Measurements from ENCODE around the gene CFD. TPM values are rescaled to one million over a fixed set of nuclear protein-coding genes. Genes with fewer than 3 reads are reported as not detected.

The CFD gene
- total RNA-seq, 4 donors from 2014 or later, result 339 to 1,037 (median 506) TPM

GRCh38 chr19:896434-896833 lies 37.0 kb downstream of the CFD start:
- intact Hi-C loops (cut with DNase I), result no loop called here
- H3K9me3 ChIP-seq, result no peaks in the 10 kb centered on the region
- H3K4me3 ChIP-seq (replicated peaks in 1 of 3), result no peak overlapping the region
- no peak for TF ChIP-seq POLR2A (IDR thresholded peaks at IDR 0.05)
- TF ChIP-seq CTCF (IDR thresholded peaks at IDR 0.05), result no peak
- no peak for DNase-seq
- WGBS, 2 donors, result 97% methylated on average over 8 to 10 of the region's 10 CpGs
- H3K27me3 ChIP-seq, result no peaks in the 10 kb centered on the region
- H3K27ac ChIP-seq, result no peak overlapping the region
- peaks cover 0 to 3% of the 10 kb centered on the region in 2 donors for H3K36me3 ChIP-seq
- H3K4me1 ChIP-seq, result peaks cover 6% of the 10 kb centered on the region in 2 donors

GRCh38 chr19:896999-897398 lies 37.5 kb downstream of the CFD start:
- TF ChIP-seq POLR2A (IDR thresholded peaks at IDR 0.05) (no peak), CTCF (IDR thresholded peaks at IDR 0.05) (no peak)
- Histone ChIP-seq H3K27ac (no peak overlapping the region), H3K9me3 (no peaks in the 10 kb centered on the region), H3K36me3 (peaks cover 0 to 3% of the 10 kb centered on the region in 2 donors), H3K27me3 (no peaks in the 10 kb centered on the region), H3K4me3 (replicated peaks in 1 of 3) (no peak overlapping the region), H3K4me1 (peaks cover 3 to 4% of the 10 kb centered on the region in 2 donors)
- WGBS, 2 donors, result 87 to 97% methylated on average over 11 of the region's 11 CpGs
- DNase-seq, result no peak
- intact Hi-C loops (cut with DNase I), result no loop called here

GRCh38 chr19:897442-898039 lies 38.1 kb downstream of the CFD start:
- no peaks in the 10 kb centered on the region for H3K9me3 ChIP-seq
- no peak for TF ChIP-seq POLR2A (IDR thresholded peaks at IDR 0.05)
- no peak for TF ChIP-seq CTCF (IDR thresholded peaks at IDR 0.05)
- H3K4me1 ChIP-seq, result peaks cover 0 to 3% of the 10 kb centered on the region in 2 donors
- H3K4me3 ChIP-seq (replicated peaks in 1 of 3), result no peak overlapping the region
- intact Hi-C loops (cut with DNase I), result no loop called here
- DNase-seq, result no peak
- H3K27ac ChIP-seq, result no peak overlapping the region
- 91 to 94% methylated on average over 18 to 26 of the region's 26 CpGs for WGBS, 2 donors
- H3K27me3 ChIP-seq, result no peaks in the 10 kb centered on the region
- peaks cover 0 to 3% of the 10 kb centered on the region in 2 donors for H3K36me3 ChIP-seq

- TF ChIP-seq CTCF (IDR thresholded peaks at IDR 0.05) (no peak), POLR2A (IDR thresholded peaks at IDR 0.05) (no peak)
- no peak overlapping the region for H3K4me3 ChIP-seq (replicated peaks in 1 of 3)
- H3K27me3 ChIP-seq, result no peaks in the 10 kb centered on the region
- intact Hi-C loops (cut with DNase I), result no loop called here
- WGBS, 2 donors, result 87 to 88% methylated on average over 18 to 19 of the region's 20 CpGs
- H3K36me3 ChIP-seq, result peaks cover 0 to 3% of the 10 kb centered on the region in 2 donors
- no peaks in the 10 kb centered on the region for H3K9me3 ChIP-seq
- DNase-seq, result no peak
- H3K4me1 ChIP-seq, result peaks cover 0 to 14% of the 10 kb centered on the region in 2 donors
- no peak overlapping the region for H3K27ac ChIP-seq
Observed at GRCh38 chr19:898663-899062, 39.2 kb downstream of the CFD start.

GRCh38 chr19:899336-900042 lies 40.0 kb downstream of the CFD start:
- Histone ChIP-seq H3K4me1 (peaks cover 0 to 15% of the 10 kb centered on the region in 2 donors), H3K27me3 (no peaks in the 10 kb centered on the region), H3K4me3 (replicated peaks in 1 of 3) (no peak overlapping the region), H3K27ac (no peak overlapping the region), H3K9me3 (no peaks in the 10 kb centered on the region), H3K36me3 (peaks cover 0 to 3% of the 10 kb centered on the region in 2 donors)
- 94 to 95% methylated on average over 18 of the region's 32 CpGs for WGBS, 2 donors
- intact Hi-C loops (cut with DNase I), result no loop called here
- no peak for TF ChIP-seq POLR2A (IDR thresholded peaks at IDR 0.05)
- TF ChIP-seq CTCF (IDR thresholded peaks at IDR 0.05), result no peak
- DNase-seq, result no peak
